ENCODE measurements around the gene PPP1R14C.

GRCh38 chr6:150270330-150271052 is 127.6 kb downstream of the PPP1R14C start:
- TF ChIP-seq CTCF (IDR thresholded peaks at IDR 0.05) (no peak), POLR2AphosphoS5 (IDR thresholded peaks at IDR 0.05) (no peak)
